Adipocyte (in vitro differentiated cells): Measurements from ENCODE around the gene LHX1.

Experiments used
- DNase-seq: peaks from one replicate; pipeline ENCODE4 v3.0.0-alpha.2; 2015; ENCODE audit warnings: low read depth
- H3K27me3 ChIP-seq: replicated peaks from 2 replicates; pipeline ENCODE4 v1.7.0; 2013; ENCODE audit warnings: mild to moderate bottlenecking, low read length, moderate library complexity; ENCODE audit not compliant: control insufficient read depth, insufficient read depth
- H3K36me3 ChIP-seq: 2 replicates; pipeline ENCODE4 v1.7.0; 2013; ENCODE audit warnings: low read length, mild to moderate bottlenecking, moderate library complexity; ENCODE audit not compliant: control insufficient read depth, insufficient read depth, severe bottlenecking
- H3K4me1 ChIP-seq: 2 replicates; pipeline ENCODE4 v1.7.0; 2013; ENCODE audit warnings: mild to moderate bottlenecking, low read length, moderate library complexity; ENCODE audit not compliant: control insufficient read depth, insufficient read depth
- H3K4me3 ChIP-seq: 2 replicates; pipeline ENCODE4 v1.7.0; 2013; ENCODE audit warnings: mild to moderate bottlenecking, low read length, moderate library complexity
- H3K9ac ChIP-seq: 2 replicates; pipeline ENCODE4 v1.7.0; 2013; ENCODE audit warnings: mild to moderate bottlenecking, low read length, moderate library complexity
- H3K9me3 ChIP-seq: 2 replicates; pipeline ENCODE4 v1.7.0; 2013; ENCODE audit warnings: mild to moderate bottlenecking, low read length, moderate library complexity; ENCODE audit not compliant: control insufficient read depth

Gene LHX1

GRCh38 chr17:36950027-36950426 lies 12.8 kb downstream of the LHX1 start:
- H3K36me3 ChIP-seq: peaks cover 33% of the 10 kb centered on the region
- H3K27me3 ChIP-seq: peaks cover 30% of the 10 kb centered on the region
- DNase-seq: no peak
- H3K4me3 ChIP-seq: peak overlapping the region; percentile 94
- H3K9ac ChIP-seq: peak overlapping the region; percentile 89
- H3K4me1 ChIP-seq: peaks cover 17% of the 10 kb centered on the region
- H3K9me3 ChIP-seq: no peaks in the 10 kb centered on the region

- no peak for DNase-seq
- no peak overlapping the region for H3K9ac ChIP-seq
- no peaks in the 10 kb centered on the region for H3K9me3 ChIP-seq
- peaks cover 18% of the 10 kb centered on the region for H3K27me3 ChIP-seq
- H3K4me1 ChIP-seq: peaks cover 17% of the 10 kb centered on the region
- peaks cover 45% of the 10 kb centered on the region for H3K36me3 ChIP-seq
- no peak overlapping the region for H3K4me3 ChIP-seq
Observed at GRCh38 chr17:36951084-36951789, 14.0 kb downstream of the LHX1 start.

DNA sequence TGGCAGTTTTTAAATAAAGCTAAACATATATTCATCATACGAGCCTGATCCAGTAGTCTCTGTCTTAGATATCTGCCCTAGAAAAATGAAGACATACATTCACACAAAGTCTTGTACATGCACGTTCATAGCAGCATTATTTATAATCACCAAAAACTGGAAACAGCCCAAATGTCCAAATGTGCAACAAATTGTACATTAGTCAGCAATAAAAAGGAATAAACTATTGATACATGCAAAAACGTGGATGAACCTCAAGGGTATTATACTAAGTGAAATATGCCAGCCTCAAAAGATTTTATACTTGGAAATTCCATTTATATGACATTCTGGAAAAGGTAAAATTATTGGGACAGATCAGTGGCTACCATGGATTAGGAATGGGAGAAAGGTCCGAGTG lies 34.2 kb downstream of the LHX1 start:
- H3K4me1 ChIP-seq: peaks cover 14% of the 10 kb centered on the region
- no peaks in the 10 kb centered on the region for H3K9me3 ChIP-seq
- peaks cover 19% of the 10 kb centered on the region for H3K36me3 ChIP-seq
- H3K27me3 ChIP-seq: no peaks in the 10 kb centered on the region
- no peak overlapping the region for H3K9ac ChIP-seq
- no peak overlapping the region for H3K4me3 ChIP-seq
- no peak for DNase-seq

GRCh38 chr17:36972186-36972700 lies 35.0 kb downstream of the LHX1 start:
- Histone ChIP-seq H3K36me3 (peaks cover 19% of the 10 kb centered on the region), H3K9me3 (no peaks in the 10 kb centered on the region), H3K4me3 (no peak overlapping the region), H3K9ac (no peak overlapping the region), H3K27me3 (no peaks in the 10 kb centered on the region), H3K4me1 (peaks cover 14% of the 10 kb centered on the region)
- no peak for DNase-seq

DNA sequence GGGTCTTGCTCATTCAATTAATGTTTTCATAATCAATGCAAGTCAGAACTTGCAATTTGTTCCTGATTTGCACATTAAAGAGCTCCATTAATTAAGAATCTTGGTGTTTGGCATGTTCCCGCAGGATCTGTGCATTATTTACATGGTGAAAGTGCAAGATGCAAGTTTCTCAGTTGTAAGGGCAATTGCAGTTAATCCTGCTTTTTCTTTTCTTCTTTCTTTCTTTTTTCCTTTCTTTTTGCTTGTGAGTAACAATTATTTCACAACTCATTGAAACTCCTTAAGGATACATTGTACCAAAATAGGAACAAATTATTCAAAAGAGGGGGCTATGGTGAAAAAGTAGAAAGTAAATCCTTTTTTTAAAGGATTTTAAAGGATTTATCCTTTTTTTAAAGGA lies 35.6 kb downstream of the LHX1 start:
- no peaks in the 10 kb centered on the region for H3K9me3 ChIP-seq
- peaks cover 19% of the 10 kb centered on the region for H3K36me3 ChIP-seq
- H3K27me3 ChIP-seq: no peaks in the 10 kb centered on the region
- DNase-seq: no peak
- peaks cover 14% of the 10 kb centered on the region for H3K4me1 ChIP-seq
- H3K4me3 ChIP-seq: no peak overlapping the region
- no peak overlapping the region for H3K9ac ChIP-seq

- Histone ChIP-seq H3K4me1 (peaks cover 24% of the 10 kb centered on the region), H3K9ac (no peak overlapping the region), H3K9me3 (no peaks in the 10 kb centered on the region)
Observed at GRCh38 chr17:36975922-36976515, 38.7 kb downstream of the LHX1 start.

DNA sequence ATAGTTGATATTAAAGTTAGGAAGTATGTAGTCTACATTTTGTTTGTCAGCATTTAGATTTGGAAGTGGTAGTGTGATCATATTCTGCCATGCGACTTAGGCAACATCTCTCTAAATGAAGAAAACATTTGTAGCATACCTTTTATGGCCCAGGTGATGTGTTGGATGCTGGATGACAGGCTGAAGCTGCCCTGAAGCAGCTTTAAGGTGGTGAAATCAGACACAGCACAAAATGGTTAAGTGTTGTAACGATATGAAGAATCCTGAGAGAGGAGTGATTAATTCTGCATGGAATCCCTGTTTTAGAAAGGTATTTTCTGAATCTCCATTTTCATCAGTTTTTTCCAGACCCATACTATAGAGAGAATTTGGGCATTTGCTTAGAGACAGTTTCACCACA lies 39.8 kb downstream of the LHX1 start:
- Histone ChIP-seq H3K4me1 (peaks cover 23% of the 10 kb centered on the region), H3K4me3 (no peak overlapping the region), H3K36me3 (no peaks in the 10 kb centered on the region), H3K9ac (no peak overlapping the region), H3K9me3 (no peaks in the 10 kb centered on the region), H3K27me3 (no peaks in the 10 kb centered on the region)
- no peak for DNase-seq

More at GRCh38 chr17:36975922-36976515, 38.7 kb downstream of the LHX1 start:
- Histone ChIP-seq H3K36me3 (no peaks in the 10 kb centered on the region), H3K27me3 (no peaks in the 10 kb centered on the region), H3K4me3 (no peak overlapping the region)
- DNase-seq: no peak

GRCh38 chr17:36977568-36977967 lies 40.3 kb downstream of the LHX1 start:
- no peak for DNase-seq
- Histone ChIP-seq H3K36me3 (no peaks in the 10 kb centered on the region), H3K9ac (no peak overlapping the region), H3K9me3 (no peaks in the 10 kb centered on the region), H3K4me1 (peaks cover 18% of the 10 kb centered on the region), H3K4me3 (no peak overlapping the region), H3K27me3 (no peaks in the 10 kb centered on the region)

- peaks cover 10% of the 10 kb centered on the region for H3K4me1 ChIP-seq
- no peak overlapping the region for H3K4me3 ChIP-seq
- H3K36me3 ChIP-seq: no peaks in the 10 kb centered on the region
- no peaks in the 10 kb centered on the region for H3K27me3 ChIP-seq
- no peak for DNase-seq
- H3K9ac ChIP-seq: no peak overlapping the region
- no peaks in the 10 kb centered on the region for H3K9me3 ChIP-seq
Observed at GRCh38 chr17:36978810-36979564, 41.7 kb downstream of the LHX1 start.

GRCh38 chr17:36979565-36979941 lies 42.3 kb downstream of the LHX1 start:
- H3K9ac ChIP-seq: no peak overlapping the region

DNA sequence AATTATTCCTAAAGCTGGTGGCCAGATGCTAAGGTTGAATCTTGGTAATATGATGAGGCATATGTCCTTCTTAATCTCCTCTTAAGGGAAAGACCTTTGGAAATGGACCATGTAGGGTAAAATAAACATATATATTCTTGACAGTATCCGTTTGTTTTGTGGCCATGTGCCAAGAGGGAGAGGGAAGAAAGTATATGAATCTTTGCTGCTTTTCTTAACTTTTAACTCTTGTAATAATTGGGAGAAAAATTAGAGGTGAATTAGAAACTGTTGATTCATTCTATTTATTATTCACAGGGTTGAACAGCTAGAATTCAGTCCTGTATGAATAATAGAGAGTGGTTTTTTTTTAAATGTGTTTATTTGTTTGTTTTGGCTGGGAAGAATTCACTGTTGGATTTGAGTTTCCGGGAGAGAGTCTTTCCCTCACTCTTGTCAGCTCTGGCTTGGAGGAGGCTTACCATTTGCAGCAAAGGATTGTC lies 43.0 kb downstream of the LHX1 start:
- DNase-seq: peak; percentile 54
- Histone ChIP-seq H3K4me1 (peaks cover 10% of the 10 kb centered on the region), H3K9me3 (no peaks in the 10 kb centered on the region), H3K27me3 (no peaks in the 10 kb centered on the region), H3K9ac (no peak overlapping the region), H3K4me3 (no peak overlapping the region), H3K36me3 (no peaks in the 10 kb centered on the region)

More at GRCh38 chr17:36979565-36979941, 42.3 kb downstream of the LHX1 start:
- Histone ChIP-seq H3K36me3 (no peaks in the 10 kb centered on the region), H3K9me3 (no peaks in the 10 kb centered on the region), H3K4me1 (peaks cover 10% of the 10 kb centered on the region), H3K4me3 (no peak overlapping the region), H3K27me3 (no peaks in the 10 kb centered on the region)
- no peak for DNase-seq
